ENCODE results near the gene LPAR3. TPM values are rescaled to one million over a fixed set of nuclear protein-coding genes. Genes with fewer than 3 reads are reported as not detected.
A peak's percentile ranks its signal among the peaks of the same experiment; 100 is the strongest.

Gene LPAR3
- polyA plus RNA-seq, 1 of the 3 experiments (the other 2 are of a cell fraction), result 0.08 TPM

- TF ChIP-seq USF1 (IDR thresholded peaks at IDR 0.05; ENCODE audit: borderline replicate concordance, low read depth), result no peak
- peak; percentile 77 for TF ChIP-seq PBX3 (IDR thresholded peaks at IDR 0.05)
- no peak for TF ChIP-seq FOSL2 (IDR thresholded peaks at IDR 0.05; ENCODE audit: borderline replicate concordance, low read depth)
- TF ChIP-seq RXRA (IDR thresholded peaks at IDR 0.05; ENCODE audit: borderline replicate concordance, low read depth), result no peak
- no peak for TF ChIP-seq RAD21 (IDR thresholded peaks at IDR 0.05; ENCODE audit: low read length)
- peak; percentile 99 for TF ChIP-seq MXI1 (IDR thresholded peaks at IDR 0.05; ENCODE audit: low read depth, low read length)
- TF ChIP-seq JUND (IDR thresholded peaks at IDR 0.05), result no peak
- peak; percentile 97 for TF ChIP-seq GATA2 (CRISPR knock-in tag; IDR thresholded peaks at IDR 0.05)
- TF ChIP-seq GABPA (IDR thresholded peaks at IDR 0.05; ENCODE audit: low read depth), result no peak
- peak; percentile 32 to 92; a peak in 3 of 4 replicates for TF ChIP-seq EP300 (IDR thresholded peaks at IDR 0.05; ENCODE audit: borderline replicate concordance in 1 of 2, low read depth in 1 of 2, low read length in 1 of 2)
- TF ChIP-seq SIN3A (IDR thresholded peaks at IDR 0.05; ENCODE audit: borderline replicate concordance, low read depth, low read length), result no peak
- TF ChIP-seq FOXM1 (IDR thresholded peaks at IDR 0.05; ENCODE audit: low read depth), result no peak
These were observed 45.5 kb downstream of the LPAR3 start (continued) for GRCh38 chr1:84847253-84848250.

GRCh38 chr1:84846387-84846786 lies 46.6 kb downstream of the LPAR3 start:
- H2AFZ ChIP-seq (ENCODE audit: low read depth), result no peak overlapping the region
- no peaks in the 10 kb centered on the region for H3F3A ChIP-seq (replicated peaks; ENCODE audit: insufficient read depth)
- no peaks in the 10 kb centered on the region for H3K9me3 ChIP-seq
- POLR2A ChIA-PET, result interaction anchor here (0.6 kb wide), 1 partner anchor 341 kb away, joined by 3 read pairs; no protein-coding TSS in a partner anchor
- no peak overlapping the region for H3K9ac ChIP-seq
- no peak overlapping the region for H3K4me3 ChIP-seq (ENCODE audit: low read depth in 2 of 2, low read length in 1 of 2)
- H3K27ac ChIP-seq (ENCODE audit: low read depth in 2 of 2, low read length in 1 of 2), result peak overlapping the region in 1 of 2 experiments; percentile 98; a peak in 2 of 4 replicates
- H3K79me2 ChIP-seq (ENCODE audit: insufficient read depth), result no peaks in the 10 kb centered on the region
- TF ChIP-seq RXRA (IDR thresholded peaks at IDR 0.05; ENCODE audit: borderline replicate concordance, low read depth) (no peak), ELF1 (IDR thresholded peaks at IDR 0.05) (no peak), MEF2A (IDR thresholded peaks at IDR 0.05; ENCODE audit: borderline replicate concordance, low read depth) (no peak), PBX3 (IDR thresholded peaks at IDR 0.05) (no peak), TEAD4 (IDR thresholded peaks at IDR 0.05; ENCODE audit: borderline replicate concordance, insufficient read depth) (no peak), NRF1 (IDR thresholded peaks at IDR 0.05; ENCODE audit: low read depth, low read length) (no peak), GATA2 (CRISPR knock-in tag; IDR thresholded peaks at IDR 0.05) (no peak), RFX5 (IDR thresholded peaks at IDR 0.05; ENCODE audit: low read length) (no peak), EP300 (IDR thresholded peaks at IDR 0.05; ENCODE audit: borderline replicate concordance in 1 of 2, low read depth in 1 of 2, low read length in 1 of 2) (no peak), SMC3 (IDR thresholded peaks at IDR 0.05; ENCODE audit: low read depth, low read length) (no peak), CTCF (IDR thresholded peaks at IDR 0.05) (no peak), GABPA (IDR thresholded peaks at IDR 0.05; ENCODE audit: low read depth) (no peak), FOXJ3 (CRISPR knock-in tag; IDR thresholded peaks at IDR 0.05) (no peak)
- no peak overlapping the region for H3K4me2 ChIP-seq
- peaks cover 0 to 22% of the 10 kb centered on the region in 2 experiments; a peak in 3 of 4 replicates for H3K4me1 ChIP-seq (ENCODE audit: control insufficient read depth in 1 of 2, insufficient read depth in 2 of 2, low read depth in 1 of 2, low read length in 1 of 2)
- H3K36me3 ChIP-seq (replicated peaks in 1 of 2; ENCODE audit: control insufficient read depth in 1 of 2, insufficient read depth in 2 of 2, low read length in 1 of 2), result no peaks in the 10 kb centered on the region
- H4K20me1 ChIP-seq (ENCODE audit: insufficient read depth), result no peaks in the 10 kb centered on the region
- DNase-seq, result no peak
- H3K9me2 ChIP-seq, result no peaks in the 10 kb centered on the region
- H3K27me3 ChIP-seq (ENCODE audit: insufficient read depth), result peaks cover 4% of the 10 kb centered on the region; the same call in 1 of the 2 replicates
- CTCF ChIA-PET, result interaction anchor here (1.0 to 2.1 kb wide), 4 partner anchors 74 to 226 kb away, joined by 3 to 7 read pairs (median 3); no protein-coding TSS in a partner anchor

Data from SK-N-SH (cell line).